GM19025 (cell line): Measurements from ENCODE around the gene CHCHD3.
"Not testable (repeated sequence)": the region's sequence is repeated elsewhere in the genome, so short reads cannot be mapped to it uniquely, and the experiment has no call there.

ENCODE experiments used
- ATAC-seq: cut with Tn5 transposase; IDR thresholded peaks from one replicate; pipeline ENCODE4 v1.9.1; 2021; ENCODE audit warnings: mild to moderate bottlenecking, low read depth, moderate library complexity; ENCODE audit not compliant: unreplicated experiment

The CHCHD3 gene

DNA sequence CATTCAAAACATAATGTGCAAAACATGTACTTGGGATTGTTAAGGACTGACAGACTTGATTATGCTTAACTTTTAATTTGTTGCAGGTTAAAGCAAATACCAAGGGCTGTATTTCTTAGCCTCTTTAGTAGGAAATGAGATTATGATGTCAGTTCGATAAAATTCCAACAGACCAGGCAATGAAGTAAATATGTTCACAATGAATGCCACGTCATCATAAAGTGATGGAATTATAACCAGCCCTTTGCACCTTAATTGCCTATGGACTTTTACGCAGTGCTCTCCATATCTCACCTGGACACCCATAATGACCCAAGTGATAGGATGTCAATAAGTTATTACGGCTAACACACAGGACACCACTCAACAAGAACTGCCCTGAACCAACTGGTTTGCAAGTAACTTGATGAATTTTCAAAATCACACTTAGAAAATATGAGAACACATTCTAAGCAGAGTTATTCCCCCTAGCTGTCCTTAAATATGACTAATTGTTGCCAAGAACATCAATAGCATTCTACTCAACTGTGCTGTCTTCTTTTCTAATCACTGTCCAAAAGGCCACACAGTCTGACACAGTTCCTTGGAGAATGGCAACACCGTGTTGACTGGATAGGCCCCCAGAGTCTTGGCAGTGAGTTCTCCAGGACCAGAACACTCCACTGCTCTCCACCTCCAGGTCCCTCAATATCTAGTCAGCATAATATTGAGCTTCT, 115.0 kb downstream of the CHCHD3 start:
- no peak for ATAC-seq

GRCh38 chr7:132965951-132966350, 115.9 kb downstream of the CHCHD3 start:
- no peak for ATAC-seq

- ATAC-seq = no peak
These were observed 117.0 kb downstream of the CHCHD3 start for GRCh38 chr7:132964876-132965275.

DNA sequence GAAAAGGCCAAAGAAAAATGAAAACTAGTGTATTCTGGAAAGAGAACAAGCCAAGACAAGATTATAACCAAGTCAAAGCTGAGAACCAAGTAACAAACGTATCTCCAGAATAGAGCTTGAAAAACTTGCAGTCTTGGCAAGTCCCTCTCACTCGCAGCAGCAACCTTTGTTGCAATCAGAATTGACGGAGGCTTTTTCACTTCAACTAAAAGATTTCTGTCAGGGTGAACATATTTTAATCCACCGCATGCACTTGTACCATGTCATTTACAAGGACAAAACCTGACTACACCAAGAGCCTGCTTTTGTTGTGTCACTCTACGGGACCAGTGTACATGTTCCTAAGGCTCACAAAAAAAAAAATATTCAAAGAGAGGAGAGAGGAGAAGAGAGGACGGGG, 122.0 kb downstream of the CHCHD3 start:
- ATAC-seq = no peak

- no peak for ATAC-seq
These were observed 125.3 kb downstream of the CHCHD3 start for GRCh38 chr7:132956556-132956955.

DNA sequence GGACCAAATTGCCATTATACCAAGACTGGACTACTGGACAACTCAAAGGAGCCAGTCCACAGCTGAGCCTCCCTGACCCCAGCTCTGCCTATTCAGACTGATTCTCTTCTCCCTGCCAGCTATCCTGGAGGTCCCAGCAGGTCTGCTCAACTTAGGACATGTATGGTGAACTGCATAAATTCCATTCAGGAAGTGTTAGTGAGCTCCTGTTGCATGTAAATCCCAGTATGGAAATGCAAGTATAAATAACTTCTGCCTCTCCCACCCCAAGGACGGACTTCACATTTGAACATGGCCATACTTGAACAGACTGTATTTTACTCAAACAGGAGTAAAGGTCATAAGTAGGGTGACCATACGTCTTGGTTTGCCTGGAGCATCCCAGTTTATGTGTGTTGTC, 128.4 kb downstream of the CHCHD3 start:
- ATAC-seq = no peak

- no peak for ATAC-seq
These were observed 131.2 kb downstream of the CHCHD3 start for GRCh38 chr7:132950725-132951124.

GRCh38 chr7:132947011-132947410, 134.9 kb downstream of the CHCHD3 start:
- ATAC-seq = no peak

DNA sequence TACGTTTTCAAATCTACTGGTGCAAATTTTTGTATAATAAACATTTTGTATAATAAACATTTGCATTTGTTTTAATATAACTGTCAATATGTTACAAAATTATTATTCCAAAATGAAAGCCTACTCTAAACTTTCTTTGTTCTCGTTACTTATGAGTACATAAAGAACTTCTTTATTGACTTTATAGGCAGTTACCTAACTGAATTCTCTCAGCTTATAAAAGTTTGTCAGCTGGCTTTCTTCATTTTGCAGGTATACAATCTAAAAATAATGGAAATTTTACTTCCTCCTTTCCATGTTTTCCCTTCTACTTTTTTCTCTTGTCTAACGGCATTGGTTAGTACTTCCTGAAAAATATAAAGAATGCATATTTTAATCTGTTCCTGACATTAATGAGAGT, 137.1 kb downstream of the CHCHD3 start:
- no peak for ATAC-seq

GRCh38 chr7:132943645-132944044, 138.2 kb downstream of the CHCHD3 start:
- ATAC-seq = no peak

DNA sequence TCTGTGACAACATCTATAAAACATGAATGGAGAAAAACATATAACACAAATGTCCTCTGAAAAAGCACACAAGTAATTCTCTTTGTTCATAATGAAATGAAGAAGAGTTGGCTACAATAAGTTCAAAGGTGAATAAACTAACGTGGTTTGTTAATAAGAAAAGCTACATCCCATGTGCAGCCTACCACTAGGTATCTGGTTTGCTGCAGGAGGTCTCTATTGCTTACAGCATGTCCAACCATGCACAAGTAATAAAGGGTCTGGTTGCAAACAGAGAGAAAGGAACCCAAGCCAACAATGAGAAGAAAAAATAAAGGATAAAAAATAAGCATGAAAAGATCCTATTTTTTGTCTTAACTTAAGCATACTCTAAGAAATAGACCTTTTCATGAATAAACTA, 139.2 kb downstream of the CHCHD3 start:
- ATAC-seq = no peak

GRCh38 chr7:132941905-132942304, 140.0 kb downstream of the CHCHD3 start:
- no peak for ATAC-seq

- no peak for ATAC-seq
These were observed 140.5 kb downstream of the CHCHD3 start for GRCh38 chr7:132941428-132941827.

DNA sequence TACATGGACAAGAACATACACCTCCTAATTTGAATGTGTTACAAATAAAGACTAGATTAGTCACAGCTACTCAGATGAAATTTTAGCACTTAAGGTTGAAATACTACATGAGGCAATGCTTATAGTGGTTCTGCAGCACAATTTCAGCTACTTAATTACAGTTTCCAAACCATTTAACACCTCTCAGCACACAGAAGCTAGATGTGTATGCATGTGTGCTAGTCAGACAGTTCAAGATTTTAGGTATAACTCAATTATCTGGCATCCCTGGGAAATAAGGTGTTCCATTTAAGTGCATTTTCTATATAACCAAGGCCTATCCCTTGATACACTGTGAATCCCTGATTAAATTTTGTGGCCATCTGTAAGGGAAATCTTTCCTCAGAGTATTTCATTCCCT, 141.8 kb downstream of the CHCHD3 start:
- no peak for ATAC-seq

DNA sequence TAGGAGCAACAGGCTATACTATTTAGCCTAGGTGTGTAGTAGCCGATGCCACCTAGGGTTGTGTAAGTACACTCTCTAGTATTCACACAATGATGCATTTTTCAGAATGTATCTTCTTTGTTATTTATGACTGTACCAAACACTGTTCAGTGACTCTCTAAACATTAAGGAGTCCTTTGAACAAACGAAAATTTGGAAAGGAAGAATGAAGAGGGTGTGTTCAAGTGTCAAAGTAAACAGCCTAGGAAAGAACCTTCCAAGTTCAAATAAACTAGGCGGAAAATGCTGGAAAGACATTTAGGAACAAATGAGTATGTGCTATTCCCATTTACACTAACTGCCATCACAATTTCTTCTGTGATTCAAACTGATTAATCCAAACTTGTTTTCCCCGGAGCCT, 142.4 kb downstream of the CHCHD3 start:
- no peak for ATAC-seq

DNA sequence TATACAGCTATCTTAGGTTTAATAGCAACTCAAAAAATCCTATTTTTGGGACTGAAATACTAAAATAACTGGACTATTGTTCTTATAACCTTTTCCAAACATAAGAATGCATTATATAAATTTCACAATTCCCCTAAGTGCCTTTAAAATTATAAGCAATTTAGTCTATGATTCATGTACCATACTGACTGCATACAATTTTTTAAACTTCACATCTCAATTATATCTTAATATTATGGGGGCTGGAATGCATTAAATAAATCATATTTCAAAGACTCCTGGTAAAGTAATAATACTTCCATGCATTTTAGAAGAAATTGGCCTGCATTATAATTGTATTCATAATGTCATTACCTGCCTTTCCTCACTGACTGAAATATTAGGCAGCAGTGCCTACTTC, 144.6 kb downstream of the CHCHD3 start:
- ATAC-seq = no peak

DNA sequence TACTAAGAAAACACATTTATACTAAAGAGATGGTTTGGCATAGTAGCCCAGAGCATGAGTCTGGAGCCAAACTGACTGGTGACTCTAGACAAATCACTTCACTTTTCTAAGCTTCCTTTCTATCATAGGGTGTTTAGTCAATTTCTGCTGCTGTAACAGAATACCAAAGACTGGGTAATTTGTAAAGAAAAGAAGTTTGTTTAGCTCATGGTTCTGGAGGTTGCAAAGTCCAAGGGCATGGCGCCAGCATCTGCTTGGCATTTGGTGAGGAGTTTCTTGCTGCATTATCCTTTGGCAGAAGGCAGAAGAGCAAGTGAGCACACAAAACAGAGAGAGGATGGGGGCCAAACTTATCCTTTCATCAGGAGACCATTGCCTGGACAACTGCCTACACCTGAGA, 146.3 kb downstream of the CHCHD3 start:
- no peak for ATAC-seq

- ATAC-seq = no peak
These were observed 147.9 kb downstream of the CHCHD3 start for GRCh38 chr7:132934017-132934416.

DNA sequence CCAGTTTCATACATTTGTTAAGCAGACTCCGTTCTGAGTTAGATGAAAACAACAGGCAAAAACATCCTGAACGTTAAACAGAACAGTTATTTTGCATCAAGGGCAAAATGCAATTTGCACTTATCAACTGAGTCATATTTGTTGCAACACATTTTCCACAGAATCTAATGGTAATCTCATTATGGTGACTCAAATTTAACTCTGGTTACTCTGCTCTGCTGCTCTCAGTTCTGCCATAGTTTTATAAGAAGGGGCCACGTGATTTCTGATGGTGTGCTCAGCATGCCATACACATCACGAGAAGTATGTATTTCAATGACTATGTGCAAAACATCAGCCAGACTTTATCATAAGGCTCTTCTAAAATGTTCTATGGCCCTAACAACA, 148.8 kb downstream of the CHCHD3 start:
- no peak for ATAC-seq

- no peak for ATAC-seq
These were observed 149.4 kb downstream of the CHCHD3 start for GRCh38 chr7:132932296-132933071.

- no peak for ATAC-seq
These were observed 151.0 kb downstream of the CHCHD3 start for GRCh38 chr7:132930881-132931280.

DNA sequence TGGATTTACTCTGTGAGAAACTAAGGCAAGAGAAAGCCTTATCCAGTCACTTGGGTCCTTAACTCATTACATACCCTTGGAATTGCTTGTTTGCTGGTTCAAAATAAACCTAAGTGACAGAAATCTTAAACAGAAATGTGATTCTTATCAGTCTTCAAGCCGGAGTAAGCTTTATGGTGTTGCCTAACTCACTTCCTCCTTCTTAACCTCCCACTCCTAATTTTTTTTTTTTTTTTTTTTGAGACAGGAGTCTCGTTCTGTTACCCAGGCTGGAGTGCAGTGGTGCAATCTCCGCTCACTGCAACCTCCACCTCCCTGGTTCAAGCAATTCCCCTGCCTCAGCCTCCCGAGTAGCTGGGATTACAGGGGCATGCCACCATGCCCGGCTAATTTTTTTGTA, 151.9 kb downstream of the CHCHD3 start:
- ATAC-seq = not testable (repeated sequence)
